SU-DHL-6 (cell line): Measurements from ENCODE around the gene ZNF229.
"Not testable (repeated sequence)": the region's sequence is repeated elsewhere in the genome, so short reads cannot be mapped to it uniquely, and the experiment has no call there.

Source experiments
- H2AFZ ChIP-seq: fragments of 200-600 bp; sonication (generic); 2 replicates; pipeline ENCODE4 v1.6.1; 2014; ENCODE audit warnings: low read depth, mild to moderate bottlenecking, moderate library complexity, mixed read lengths, antibody characterized with exemption, low read length; ENCODE audit not compliant: severe bottlenecking
- H3F3A ChIP-seq: fragments of 200-600 bp; shearing (Covaris generic); 2 replicates; pipeline ENCODE4 v1.6.0; 2016; ENCODE audit warnings: antibody characterized with exemption, mild to moderate bottlenecking; ENCODE audit not compliant: insufficient read depth
- H3K27ac ChIP-seq: fragments of 200-600 bp; sonication (generic); 2 replicates; pipeline ENCODE4 v1.5.1; 2016; ENCODE audit warnings: low read depth, mild to moderate bottlenecking, low read length, moderate library complexity, mixed read lengths
- H3K27me3 ChIP-seq: fragments of 200-600 bp; sonication (generic), shearing (Covaris generic); 2 replicates; pipeline ENCODE4 v1.6.0; 2014; ENCODE audit warnings: mild to moderate bottlenecking, low read length
- H3K36me3 ChIP-seq: fragments of 200-600 bp; sonication (generic); 2 replicates; pipeline ENCODE4 v1.6.1; 2014; ENCODE audit warnings: mild to moderate bottlenecking, low read length, mixed read lengths
- H3K4me2 ChIP-seq: fragments of 300-600, 200-600 bp; shearing (Covaris generic), sonication (generic); 2 replicates; pipeline ENCODE4 v1.6.0; 2014; ENCODE audit warnings: low read length, low read depth, mild to moderate bottlenecking; ENCODE audit not compliant: poor library complexity, severe bottlenecking
- H3K4me3 ChIP-seq: fragments of 200-600 bp; sonication (generic); 2 replicates; pipeline ENCODE4 v1.5.1; 2014; ENCODE audit warnings: antibody characterized with exemption, low read length, mild to moderate bottlenecking, mixed read lengths; ENCODE audit not compliant: insufficient read depth, poor library complexity, severe bottlenecking
- H3K79me2 ChIP-seq: fragments of 200-600 bp; sonication (generic); 2 replicates; pipeline ENCODE4 v1.6.1; 2014; ENCODE audit warnings: mild to moderate bottlenecking, low read length, moderate library complexity; ENCODE audit not compliant: insufficient read depth
- H3K9ac ChIP-seq: fragments of 200-600 bp; sonication (generic); 2 replicates; pipeline ENCODE4 v1.7.0; 2014; ENCODE audit warnings: mild to moderate bottlenecking, low read length
- H3K9me2 ChIP-seq: fragments of 200-600 bp; sonication (generic); replicated peaks from 2 replicates; pipeline ENCODE4 v1.6.1; 2014; ENCODE audit warnings: low read length; ENCODE audit not compliant: insufficient read depth
- H3K9me3 ChIP-seq: fragments of 200-600 bp; sonication (generic); 2 replicates; pipeline ENCODE4 v1.6.1; 2014; ENCODE audit warnings: low read length, mixed read lengths; ENCODE audit not compliant: insufficient read depth
- H4K20me1 ChIP-seq: fragments of 200-600 bp; sonication (generic); 2 replicates; pipeline ENCODE4 v1.6.1; 2014; ENCODE audit warnings: low read depth, mild to moderate bottlenecking, antibody characterized with exemption, low read length, moderate library complexity, mixed read lengths
- EZH2phosphoT487 ChIP-seq: fragments of 200-600 bp; sonication (generic), shearing (Covaris generic); conservative IDR thresholded peaks from 2 replicates; pipeline ENCODE4 v1.6.1; 2018; ENCODE audit warnings: mild to moderate bottlenecking, antibody characterized with exemption, low read length, moderate library complexity, mixed read lengths
- TF ChIP-seq, protein P1 (sequence below): fragments of 200-600 bp; sonication (generic); IDR thresholded peaks from one replicate; pipeline ENCODE4 v1.5.1; 2017; ENCODE audit warnings: antibody characterized with exemption, mild to moderate bottlenecking, low read length, moderate library complexity; ENCODE audit not compliant: insufficient read depth, poor library complexity, severe bottlenecking

ZNF229 gene

DNA sequence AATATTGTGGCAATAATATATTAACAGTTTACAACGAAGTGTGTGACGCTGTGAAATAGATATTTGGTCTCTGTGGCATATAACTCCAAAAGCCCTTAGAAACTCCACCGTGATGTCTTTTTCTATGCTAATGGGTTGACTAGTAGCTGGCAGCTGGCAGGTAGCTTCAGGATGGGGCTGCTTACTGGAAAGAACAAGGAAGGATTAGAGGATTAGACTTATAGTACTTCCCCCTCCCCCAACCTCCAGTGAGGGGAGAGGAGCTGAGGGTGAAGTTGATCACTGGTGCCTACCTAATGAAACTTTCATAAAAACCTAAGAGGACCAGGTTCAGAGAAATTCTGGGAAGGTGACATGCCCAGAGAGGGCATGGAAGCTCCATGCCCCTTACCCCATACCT, 9.8 kb downstream of the ZNF229 start:
- no peaks in the 10 kb centered on the region for H4K20me1 ChIP-seq
- H3F3A ChIP-seq: no peaks in the 10 kb centered on the region
- no peak overlapping the region for H3K4me3 ChIP-seq
- no peak overlapping the region for H2AFZ ChIP-seq
- no peak overlapping the region for H3K27ac ChIP-seq
- H3K36me3 ChIP-seq: no peaks in the 10 kb centered on the region
- no peaks in the 10 kb centered on the region for H3K79me2 ChIP-seq
- H3K9me3 ChIP-seq: no peaks in the 10 kb centered on the region
- TF ChIP-seq, protein P1, sequence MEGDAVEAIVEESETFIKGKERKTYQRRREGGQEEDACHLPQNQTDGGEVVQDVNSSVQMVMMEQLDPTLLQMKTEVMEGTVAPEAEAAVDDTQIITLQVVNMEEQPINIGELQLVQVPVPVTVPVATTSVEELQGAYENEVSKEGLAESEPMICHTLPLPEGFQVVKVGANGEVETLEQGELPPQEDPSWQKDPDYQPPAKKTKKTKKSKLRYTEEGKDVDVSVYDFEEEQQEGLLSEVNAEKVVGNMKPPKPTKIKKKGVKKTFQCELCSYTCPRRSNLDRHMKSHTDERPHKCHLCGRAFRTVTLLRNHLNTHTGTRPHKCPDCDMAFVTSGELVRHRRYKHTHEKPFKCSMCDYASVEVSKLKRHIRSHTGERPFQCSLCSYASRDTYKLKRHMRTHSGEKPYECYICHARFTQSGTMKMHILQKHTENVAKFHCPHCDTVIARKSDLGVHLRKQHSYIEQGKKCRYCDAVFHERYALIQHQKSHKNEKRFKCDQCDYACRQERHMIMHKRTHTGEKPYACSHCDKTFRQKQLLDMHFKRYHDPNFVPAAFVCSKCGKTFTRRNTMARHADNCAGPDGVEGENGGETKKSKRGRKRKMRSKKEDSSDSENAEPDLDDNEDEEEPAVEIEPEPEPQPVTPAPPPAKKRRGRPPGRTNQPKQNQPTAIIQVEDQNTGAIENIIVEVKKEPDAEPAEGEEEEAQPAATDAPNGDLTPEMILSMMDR: no peak
- TF ChIP-seq EZH2phosphoT487: no peak
- no peak overlapping the region for H3K4me2 ChIP-seq
- H3K9me2 ChIP-seq: no peaks in the 10 kb centered on the region
- H3K9ac ChIP-seq: no peak overlapping the region
- H3K27me3 ChIP-seq: no peaks in the 10 kb centered on the region

DNA sequence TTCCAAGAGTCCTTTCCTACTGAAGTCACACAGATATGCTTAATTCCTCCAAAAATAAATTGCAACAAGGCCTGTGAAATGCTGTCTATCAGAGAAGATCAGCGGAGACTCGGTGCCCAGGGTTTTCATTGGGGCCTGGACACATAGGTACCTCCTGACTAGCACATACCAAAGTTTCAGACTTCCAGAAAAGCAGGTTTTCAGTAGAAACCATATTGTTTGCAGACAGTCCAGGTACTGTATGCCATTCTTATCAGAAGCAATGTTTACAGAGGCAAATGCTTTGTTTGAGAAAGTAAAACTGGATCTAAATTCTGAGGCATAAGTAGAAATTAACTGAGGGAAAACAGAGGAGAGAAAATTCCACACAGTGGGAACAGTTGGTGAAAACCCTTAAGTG, 12.8 kb downstream of the ZNF229 start:
- no peaks in the 10 kb centered on the region for H3K9me2 ChIP-seq
- no peak overlapping the region for H2AFZ ChIP-seq
- no peaks in the 10 kb centered on the region for H3F3A ChIP-seq
- H3K9ac ChIP-seq: no peak overlapping the region
- no peak overlapping the region for H3K4me3 ChIP-seq
- H3K36me3 ChIP-seq: no peaks in the 10 kb centered on the region
- H4K20me1 ChIP-seq: no peaks in the 10 kb centered on the region
- H3K27me3 ChIP-seq: no peaks in the 10 kb centered on the region
- TF ChIP-seq, protein P1: no peak
- no peak for TF ChIP-seq EZH2phosphoT487
- no peaks in the 10 kb centered on the region for H3K79me2 ChIP-seq
- peaks cover 5% of the 10 kb centered on the region; the same call in 1 of the 2 replicates for H3K9me3 ChIP-seq
- H3K27ac ChIP-seq: no peak overlapping the region
- H3K4me2 ChIP-seq: no peak overlapping the region

DNA sequence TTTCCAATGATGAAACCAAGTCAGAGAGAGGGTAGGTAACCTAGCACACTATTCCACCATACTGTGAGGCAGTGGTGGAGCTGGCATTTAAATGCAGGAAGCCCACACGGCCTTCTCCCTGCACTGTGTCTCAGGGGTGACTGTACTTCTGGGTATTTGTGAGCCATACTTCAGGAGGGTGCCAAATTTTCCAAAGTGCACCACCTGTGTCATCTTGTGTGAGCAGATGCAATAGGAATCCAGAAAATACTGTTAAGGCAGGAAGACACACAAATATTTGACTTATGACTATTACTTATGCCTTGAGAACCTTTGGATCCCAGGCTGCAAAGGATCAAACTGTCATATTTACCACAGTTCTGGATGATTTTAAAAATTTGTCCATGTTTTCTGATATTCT, 17.3 kb downstream of the ZNF229 start:
- Histone ChIP-seq H3K9me3 (peaks cover 18% of the 10 kb centered on the region; the same call in 1 of the 2 replicates), H3K27ac (no peak overlapping the region), H2AFZ (no peak overlapping the region), H3K9ac (no peak overlapping the region), H3K36me3 (no peaks in the 10 kb centered on the region), H4K20me1 (no peaks in the 10 kb centered on the region), H3K27me3 (no peaks in the 10 kb centered on the region), H3K79me2 (no peaks in the 10 kb centered on the region), H3K4me3 (no peak overlapping the region), H3K4me2 (no peak overlapping the region), H3K9me2 (no peaks in the 10 kb centered on the region), H3F3A (no peaks in the 10 kb centered on the region)
- TF ChIP-seq, protein P1: no peak
- no peak for TF ChIP-seq EZH2phosphoT487

DNA sequence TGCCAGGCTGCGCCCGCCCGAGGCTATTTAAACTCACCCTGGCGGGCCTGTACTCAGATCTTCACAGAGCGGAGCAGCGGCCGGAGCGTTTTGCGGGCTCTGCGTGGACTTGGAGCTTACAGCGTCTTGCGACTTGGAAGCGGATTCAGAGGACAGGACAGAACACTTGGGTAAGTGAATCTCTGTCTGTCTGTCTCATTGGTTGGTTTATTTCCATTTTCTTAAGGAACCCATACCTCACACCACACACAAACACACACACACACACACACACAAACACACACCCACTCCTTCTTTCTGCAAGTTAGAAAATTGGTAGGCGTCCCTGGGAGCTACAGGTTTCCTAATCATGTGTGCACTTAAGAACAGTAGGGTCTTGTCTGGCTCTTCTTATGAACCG, 32.7 kb downstream of the ZNF229 start:
- not testable (repeated sequence) for H3K4me3 ChIP-seq, H3K9me3 ChIP-seq, H3K27ac ChIP-seq, H3K9me2 ChIP-seq, H3F3A ChIP-seq, H4K20me1 ChIP-seq, H3K36me3 ChIP-seq, H2AFZ ChIP-seq, H3K79me2 ChIP-seq, H3K9ac ChIP-seq, H3K27me3 ChIP-seq, H3K4me2 ChIP-seq
